ENCODE measurements around the gene RIN3. TPM values are rescaled to one million over a fixed set of nuclear protein-coding genes. Genes with fewer than 3 reads are reported as not detected.

RIN3 gene
- total RNA-seq, 1 experiment from 2014 or later: not detected

DNA sequence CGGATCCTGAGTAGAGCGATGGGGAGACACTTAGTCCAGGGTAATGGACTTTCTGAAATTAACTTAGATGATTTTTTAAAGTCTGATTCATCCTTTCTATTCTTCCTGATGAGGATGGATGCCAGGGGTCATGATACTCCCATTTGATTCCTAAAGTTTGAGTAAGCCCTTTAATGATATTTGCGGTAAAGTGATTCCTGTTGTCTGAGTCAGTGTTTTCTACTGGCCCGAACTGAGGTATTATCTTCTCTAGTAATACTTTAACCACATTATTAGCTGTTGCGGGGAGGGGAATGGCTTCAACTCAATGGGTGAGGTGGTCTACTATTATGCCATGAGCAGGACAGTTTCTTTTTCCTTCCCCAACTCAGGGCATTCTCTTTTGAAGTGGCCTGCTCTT lies 111.6 kb downstream of the RIN3 start:
- Histone ChIP-seq H3K9me2 (replicated peaks; ENCODE audit: insufficient read depth, low read length) (no peaks in the 10 kb centered on the region), H3K4me2 (ENCODE audit: low read depth, low read length, poor library complexity, severe bottlenecking) (no peak overlapping the region), H3K9ac (ENCODE audit: low read length) (no peak overlapping the region), H4K20me1 (ENCODE audit: insufficient read depth, low read depth, low read length) (no peaks in the 10 kb centered on the region), H3K27ac (ENCODE audit: low read length) (no peak overlapping the region), H3K79me2 (ENCODE audit: low read length) (no peaks in the 10 kb centered on the region), H3K4me1 (ENCODE audit: low read length) (no peaks in the 10 kb centered on the region), H3K27me3 (ENCODE audit: low read length) (peaks cover 6% of the 10 kb centered on the region; the same call in 1 of the 2 replicates), H3K36me3 (ENCODE audit: insufficient read depth, low read length) (no peaks in the 10 kb centered on the region), H3K4me3 (ENCODE audit: low read length) (no peak overlapping the region), H2AFZ (ENCODE audit: low read length) (no peak overlapping the region), H3K9me3 (ENCODE audit: low read length) (peaks cover 23% of the 10 kb centered on the region)
- no peak for DNase-seq

DNA sequence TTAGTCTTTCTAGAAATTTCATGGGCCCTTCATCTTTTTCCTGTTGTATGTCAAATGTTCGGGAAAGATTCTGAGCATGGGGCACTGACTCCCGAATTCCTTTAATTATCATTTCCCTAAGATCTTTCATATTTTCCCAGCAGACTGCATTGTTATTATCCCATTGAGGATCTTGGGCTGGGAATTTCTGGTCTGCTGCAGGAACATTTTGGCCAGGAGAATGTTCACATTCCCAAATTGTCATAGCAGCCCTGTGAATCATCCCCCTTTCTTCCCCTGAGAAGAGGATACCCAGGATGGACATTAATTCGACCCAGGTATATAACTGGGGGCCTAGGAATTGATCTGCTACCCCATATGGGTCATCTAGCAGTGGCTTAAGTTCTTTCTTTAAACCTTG lies 112.5 kb downstream of the RIN3 start:
- Histone ChIP-seq H3K27me3 (ENCODE audit: low read length) (peaks cover 6% of the 10 kb centered on the region; the same call in 1 of the 2 replicates), H3K4me3 (ENCODE audit: low read length) (no peak overlapping the region), H3K9me2 (replicated peaks; ENCODE audit: insufficient read depth, low read length) (no peaks in the 10 kb centered on the region), H3K27ac (ENCODE audit: low read length) (no peak overlapping the region), H3K79me2 (ENCODE audit: low read length) (no peaks in the 10 kb centered on the region), H3K36me3 (ENCODE audit: insufficient read depth, low read length) (no peaks in the 10 kb centered on the region), H3K9me3 (ENCODE audit: low read length) (peaks cover 23% of the 10 kb centered on the region), H3K9ac (ENCODE audit: low read length) (no peak overlapping the region), H2AFZ (ENCODE audit: low read length) (no peak overlapping the region), H3K4me2 (ENCODE audit: low read depth, low read length, poor library complexity, severe bottlenecking) (no peak overlapping the region), H4K20me1 (ENCODE audit: insufficient read depth, low read depth, low read length) (no peaks in the 10 kb centered on the region), H3K4me1 (ENCODE audit: low read length) (no peaks in the 10 kb centered on the region)
- DNase-seq: no peak

DNA sequence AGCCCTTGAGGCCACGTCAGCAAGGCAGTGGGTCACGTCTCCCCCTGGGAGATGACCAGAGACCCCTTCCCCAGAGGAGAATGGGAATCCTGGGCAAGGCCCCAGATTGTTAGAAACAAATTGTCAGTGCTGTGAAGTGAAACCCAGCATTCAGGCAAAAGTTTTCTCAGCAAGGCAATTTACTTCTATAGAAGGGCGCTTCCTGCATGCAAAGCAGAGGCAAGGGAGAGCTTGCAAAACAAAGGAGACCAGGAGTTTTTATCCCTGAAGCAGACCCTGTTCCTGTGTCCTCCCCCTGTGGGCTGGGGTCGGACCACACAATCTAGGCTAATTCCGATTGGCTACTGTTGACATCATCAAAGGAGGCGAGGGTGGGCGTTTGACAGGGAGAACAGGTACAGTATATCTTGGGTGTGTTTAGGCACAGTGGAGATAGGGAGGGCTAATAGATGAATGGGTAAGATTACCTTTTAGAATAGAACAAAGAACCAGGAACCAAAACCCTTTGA lies 114.2 kb downstream of the RIN3 start:
- Histone ChIP-seq H2AFZ (ENCODE audit: low read length) (no peak overlapping the region), H3K9me3 (ENCODE audit: low read length) (peaks cover 14% of the 10 kb centered on the region), H3K4me1 (ENCODE audit: low read length) (no peaks in the 10 kb centered on the region), H3K4me3 (ENCODE audit: low read length) (no peak overlapping the region), H3K4me2 (ENCODE audit: low read depth, low read length, poor library complexity, severe bottlenecking) (no peak overlapping the region), H3K36me3 (ENCODE audit: insufficient read depth, low read length) (no peaks in the 10 kb centered on the region), H4K20me1 (ENCODE audit: insufficient read depth, low read depth, low read length) (no peaks in the 10 kb centered on the region), H3K79me2 (ENCODE audit: low read length) (no peaks in the 10 kb centered on the region), H3K27me3 (ENCODE audit: low read length) (peaks cover 3% of the 10 kb centered on the region; the same call in 1 of the 2 replicates), H3K9ac (ENCODE audit: low read length) (no peak overlapping the region), H3K27ac (ENCODE audit: low read length) (no peak overlapping the region), H3K9me2 (replicated peaks; ENCODE audit: insufficient read depth, low read length) (no peaks in the 10 kb centered on the region)
- no peak for DNase-seq

DNA sequence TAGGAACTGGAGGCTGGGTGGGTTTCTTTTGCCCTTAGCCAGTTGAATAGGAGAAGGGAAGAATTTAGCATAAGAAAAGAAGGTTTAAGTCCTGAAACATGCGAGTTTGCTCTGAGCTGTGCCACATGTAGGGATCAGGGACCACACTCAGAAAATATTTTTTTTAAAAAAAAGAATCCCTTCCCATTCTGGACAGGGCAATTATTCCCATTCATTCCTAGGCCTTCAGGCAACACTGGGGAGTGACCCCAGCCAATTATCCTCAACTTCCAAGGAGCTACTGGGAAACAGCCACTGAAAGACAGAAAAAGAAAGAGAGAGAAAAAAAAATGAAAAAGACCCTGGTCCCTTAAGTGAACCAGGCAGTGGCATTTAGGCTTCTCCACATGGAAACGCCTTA lies 115.1 kb downstream of the RIN3 start:
- Histone ChIP-seq H3K4me1 (ENCODE audit: low read length) (no peaks in the 10 kb centered on the region), H3K27ac (ENCODE audit: low read length) (no peak overlapping the region), H3K4me3 (ENCODE audit: low read length) (no peak overlapping the region), H2AFZ (ENCODE audit: low read length) (no peak overlapping the region), H4K20me1 (ENCODE audit: insufficient read depth, low read depth, low read length) (peaks cover 6% of the 10 kb centered on the region; the same call in 1 of the 2 replicates), H3K79me2 (ENCODE audit: low read length) (no peaks in the 10 kb centered on the region), H3K4me2 (ENCODE audit: low read depth, low read length, poor library complexity, severe bottlenecking) (no peak overlapping the region), H3K9me3 (ENCODE audit: low read length) (peaks cover 14% of the 10 kb centered on the region), H3K9ac (ENCODE audit: low read length) (no peak overlapping the region), H3K9me2 (replicated peaks; ENCODE audit: insufficient read depth, low read length) (no peaks in the 10 kb centered on the region), H3K36me3 (ENCODE audit: insufficient read depth, low read length) (no peaks in the 10 kb centered on the region), H3K27me3 (ENCODE audit: low read length) (peaks cover 6% of the 10 kb centered on the region; the same call in 1 of the 2 replicates)
- DNase-seq: no peak

GRCh38 chr14:92630367-92630766 lies 116.8 kb downstream of the RIN3 start:
- no peaks in the 10 kb centered on the region for H3K36me3 ChIP-seq (ENCODE audit: insufficient read depth, low read length)
- no peak overlapping the region for H3K9ac ChIP-seq (ENCODE audit: low read length)
- no peak overlapping the region for H3K4me3 ChIP-seq (ENCODE audit: low read length)
- no peaks in the 10 kb centered on the region for H3K9me2 ChIP-seq (replicated peaks; ENCODE audit: insufficient read depth, low read length)
- no peaks in the 10 kb centered on the region for H3K79me2 ChIP-seq (ENCODE audit: low read length)
- no peak overlapping the region for H3K27ac ChIP-seq (ENCODE audit: low read length)
- H3K9me3 ChIP-seq (ENCODE audit: low read length): peaks cover 14% of the 10 kb centered on the region
- H2AFZ ChIP-seq (ENCODE audit: low read length): no peak overlapping the region
- peaks cover 8% of the 10 kb centered on the region; the same call in 1 of the 2 replicates for H4K20me1 ChIP-seq (ENCODE audit: insufficient read depth, low read depth, low read length)
- DNase-seq: no peak
- H3K27me3 ChIP-seq (ENCODE audit: low read length): peaks cover 6% of the 10 kb centered on the region; the same call in 1 of the 2 replicates
- no peak overlapping the region for H3K4me2 ChIP-seq (ENCODE audit: low read depth, low read length, poor library complexity, severe bottlenecking)
- peaks cover 10% of the 10 kb centered on the region for H3K4me1 ChIP-seq (ENCODE audit: low read length)

DNA sequence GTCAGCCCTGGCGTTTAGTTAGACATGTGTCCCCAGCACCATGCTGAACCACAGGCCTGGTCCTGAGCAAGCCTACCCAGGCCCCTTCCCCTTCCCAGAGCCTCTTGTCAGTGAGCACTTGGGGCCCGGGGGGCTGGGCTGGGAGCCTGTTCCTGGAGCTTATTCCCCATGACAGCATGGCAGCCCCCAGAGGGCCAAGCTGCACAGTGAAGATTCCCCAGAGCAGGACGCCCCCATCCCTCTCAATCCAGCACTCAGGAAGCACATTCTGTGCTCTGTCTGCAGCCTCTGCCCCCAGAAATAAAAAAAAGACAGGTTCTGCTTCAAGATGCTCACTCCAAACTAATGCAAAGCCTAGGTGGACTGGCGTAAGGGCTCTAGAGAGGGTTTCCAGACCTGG lies 117.5 kb downstream of the RIN3 start:
- no peaks in the 10 kb centered on the region for H3K9me2 ChIP-seq (replicated peaks; ENCODE audit: insufficient read depth, low read length)
- H2AFZ ChIP-seq (ENCODE audit: low read length): no peak overlapping the region
- no peaks in the 10 kb centered on the region for H3K36me3 ChIP-seq (ENCODE audit: insufficient read depth, low read length)
- peaks cover 8% of the 10 kb centered on the region; the same call in 1 of the 2 replicates for H4K20me1 ChIP-seq (ENCODE audit: insufficient read depth, low read depth, low read length)
- peaks cover 10% of the 10 kb centered on the region for H3K4me1 ChIP-seq (ENCODE audit: low read length)
- no peak for DNase-seq
- H3K27ac ChIP-seq (ENCODE audit: low read length): no peak overlapping the region
- no peak overlapping the region for H3K4me3 ChIP-seq (ENCODE audit: low read length)
- no peak overlapping the region for H3K4me2 ChIP-seq (ENCODE audit: low read depth, low read length, poor library complexity, severe bottlenecking)
- peaks cover 6% of the 10 kb centered on the region; the same call in 1 of the 2 replicates for H3K27me3 ChIP-seq (ENCODE audit: low read length)
- no peak overlapping the region for H3K9ac ChIP-seq (ENCODE audit: low read length)
- no peaks in the 10 kb centered on the region for H3K79me2 ChIP-seq (ENCODE audit: low read length)
- H3K9me3 ChIP-seq (ENCODE audit: low read length): peaks cover 14% of the 10 kb centered on the region

- no peak for DNase-seq
- Histone ChIP-seq H3K4me3 (ENCODE audit: low read length) (no peak overlapping the region), H4K20me1 (ENCODE audit: insufficient read depth, low read depth, low read length) (peaks cover 8% of the 10 kb centered on the region; the same call in 1 of the 2 replicates), H3K4me1 (ENCODE audit: low read length) (peaks cover 10% of the 10 kb centered on the region), H3K4me2 (ENCODE audit: low read depth, low read length, poor library complexity, severe bottlenecking) (no peak overlapping the region), H2AFZ (ENCODE audit: low read length) (no peak overlapping the region), H3K36me3 (ENCODE audit: insufficient read depth, low read length) (no peaks in the 10 kb centered on the region), H3K9ac (ENCODE audit: low read length) (no peak overlapping the region), H3K27ac (ENCODE audit: low read length) (no peak overlapping the region), H3K9me2 (replicated peaks; ENCODE audit: insufficient read depth, low read length) (no peaks in the 10 kb centered on the region), H3K79me2 (ENCODE audit: low read length) (no peaks in the 10 kb centered on the region), H3K9me3 (ENCODE audit: low read length) (peaks cover 4% of the 10 kb centered on the region), H3K27me3 (ENCODE audit: low read length) (peaks cover 3% of the 10 kb centered on the region; the same call in 1 of the 2 replicates)
Measured at GRCh38 chr14:92632546-92633273, 119.1 kb downstream of the RIN3 start.

- no peak for DNase-seq
- peaks cover 8% of the 10 kb centered on the region; the same call in 1 of the 2 replicates for H4K20me1 ChIP-seq (ENCODE audit: insufficient read depth, low read depth, low read length)
- no peak overlapping the region for H3K9ac ChIP-seq (ENCODE audit: low read length)
- peaks cover 3% of the 10 kb centered on the region; the same call in 1 of the 2 replicates for H3K27me3 ChIP-seq (ENCODE audit: low read length)
- peaks cover 10% of the 10 kb centered on the region for H3K4me1 ChIP-seq (ENCODE audit: low read length)
- H3K9me2 ChIP-seq (replicated peaks; ENCODE audit: insufficient read depth, low read length): no peaks in the 10 kb centered on the region
- H3K27ac ChIP-seq (ENCODE audit: low read length): no peak overlapping the region
- H2AFZ ChIP-seq (ENCODE audit: low read length): no peak overlapping the region
- H3K9me3 ChIP-seq (ENCODE audit: low read length): no peaks in the 10 kb centered on the region; the same call in 1 of the 2 replicates
- no peaks in the 10 kb centered on the region for H3K36me3 ChIP-seq (ENCODE audit: insufficient read depth, low read length)
- no peak overlapping the region for H3K4me3 ChIP-seq (ENCODE audit: low read length)
- no peaks in the 10 kb centered on the region for H3K79me2 ChIP-seq (ENCODE audit: low read length)
- no peak overlapping the region for H3K4me2 ChIP-seq (ENCODE audit: low read depth, low read length, poor library complexity, severe bottlenecking)
Measured at GRCh38 chr14:92633274-92633616, 119.7 kb downstream of the RIN3 start.
